ENCODE results near the gene BMPR1A.
"Not testable (repeated sequence)": the region's sequence is repeated elsewhere in the genome, so short reads cannot be mapped to it uniquely, and the experiment has no call there.

BMPR1A gene

DNA sequence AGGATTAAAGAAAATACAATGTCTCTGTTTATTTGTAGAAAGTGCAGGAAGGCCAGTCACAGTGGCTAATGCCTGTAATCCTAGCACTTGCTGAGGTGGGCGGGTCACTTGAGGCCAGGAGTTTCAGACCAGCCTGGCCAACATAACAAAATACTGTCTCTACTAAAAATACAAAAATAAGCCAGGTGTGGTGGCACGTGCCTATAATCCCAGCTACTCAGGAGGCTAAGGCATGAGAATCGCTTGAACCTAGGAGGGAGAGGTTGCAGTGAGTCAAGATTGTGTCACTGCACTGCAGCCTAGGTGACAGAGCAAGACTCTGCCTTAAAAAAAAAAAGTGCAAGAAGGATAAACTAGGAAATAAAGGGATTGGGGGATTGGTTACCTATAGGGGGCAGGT lies 222.0 kb downstream of the BMPR1A start:
- H3K4me1 ChIP-seq (ENCODE audit: control extremely low read depth in 1 of 4, control insufficient read depth in 4 of 4, insufficient read depth in 4 of 4, low read length in 3 of 4); H3K9me3 ChIP-seq (ENCODE audit: control extremely low read depth in 1 of 5, control insufficient read depth in 4 of 5, insufficient read depth in 2 of 5, low read depth in 1 of 5, low read length in 4 of 5); CTCF ChIA-PET; H3K27ac ChIP-seq (ENCODE audit: insufficient read depth in 1 of 2, low read depth in 1 of 2, low read length in 2 of 2, poor library complexity in 1 of 2, severe bottlenecking in 2 of 2); H3K27me3 ChIP-seq (replicated peaks in 2 of 5; ENCODE audit: control insufficient read depth in 4 of 5, insufficient read depth in 5 of 5, low read length in 4 of 5); H3K36me3 ChIP-seq (ENCODE audit: control insufficient read depth in 4 of 4, insufficient read depth in 4 of 4, low read length in 3 of 4); DNase-seq; H3K4me3 ChIP-seq (ENCODE audit: control insufficient read depth in 1 of 7, extremely low read depth in 1 of 7, insufficient read depth in 4 of 7, low read depth in 2 of 7, low read length in 6 of 7); POLR2A ChIA-PET: not testable (repeated sequence)
- WGBS (ENCODE audit: insufficient coverage): 100% methylated on average over 1 of the region's 3 CpGs

DNA sequence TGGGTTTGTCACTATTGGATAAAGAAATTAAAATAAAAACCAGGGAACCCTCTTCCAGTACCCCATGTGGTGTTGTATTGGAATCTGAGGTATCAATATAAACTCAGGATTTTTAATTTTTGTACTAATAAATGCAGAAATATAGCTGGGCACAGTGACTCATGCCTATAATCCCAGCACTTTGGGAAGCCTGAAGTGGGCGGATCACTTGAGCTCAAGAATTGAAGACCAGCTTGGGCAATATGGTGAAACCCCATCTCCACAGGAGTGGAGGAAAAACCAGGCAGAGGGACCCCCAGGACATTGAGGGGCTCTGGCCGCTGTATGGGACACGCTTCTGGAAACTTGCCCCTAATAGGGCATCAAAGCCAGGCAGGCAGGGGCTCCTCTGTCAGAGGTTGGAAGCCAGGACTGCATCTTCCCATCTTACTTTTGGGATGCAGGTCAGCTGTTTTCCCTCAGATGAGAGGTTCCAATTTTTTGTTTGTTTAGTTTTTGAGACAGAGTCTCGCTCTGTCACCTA lies 222.9 kb downstream of the BMPR1A start:
- H3K9me3 ChIP-seq (ENCODE audit: control extremely low read depth in 1 of 5, control insufficient read depth in 4 of 5, insufficient read depth in 2 of 5, low read depth in 1 of 5, low read length in 4 of 5): no peaks in the 10 kb centered on the region
- WGBS (ENCODE audit: insufficient coverage): 74% methylated on average over 4 of the region's 4 CpGs
- H3K27ac ChIP-seq (ENCODE audit: insufficient read depth in 1 of 2, low read depth in 1 of 2, low read length in 2 of 2, poor library complexity in 1 of 2, severe bottlenecking in 2 of 2): no peak overlapping the region
- H3K36me3 ChIP-seq (ENCODE audit: control insufficient read depth in 4 of 4, insufficient read depth in 4 of 4, low read length in 3 of 4): no peaks in the 10 kb centered on the region
- H3K4me1 ChIP-seq (ENCODE audit: control extremely low read depth in 1 of 4, control insufficient read depth in 4 of 4, insufficient read depth in 4 of 4, low read length in 3 of 4): no peaks in the 10 kb centered on the region
- ChIA-PET POLR2A (no interaction called here), CTCF (interaction anchor here (1.1 kb wide), 1 partner anchor 21 kb away, joined by 4 read pairs; the partner anchor contains the start of gene SNCG)
- no peak overlapping the region for H3K4me3 ChIP-seq (ENCODE audit: control insufficient read depth in 1 of 7, extremely low read depth in 1 of 7, insufficient read depth in 4 of 7, low read depth in 2 of 7, low read length in 6 of 7)
- peaks cover 0 to 2% (median 0%) of the 10 kb centered on the region in 5 experiments for H3K27me3 ChIP-seq (replicated peaks in 2 of 5; ENCODE audit: control insufficient read depth in 4 of 5, insufficient read depth in 5 of 5, low read length in 4 of 5)
- DNase-seq: no peak

DNA sequence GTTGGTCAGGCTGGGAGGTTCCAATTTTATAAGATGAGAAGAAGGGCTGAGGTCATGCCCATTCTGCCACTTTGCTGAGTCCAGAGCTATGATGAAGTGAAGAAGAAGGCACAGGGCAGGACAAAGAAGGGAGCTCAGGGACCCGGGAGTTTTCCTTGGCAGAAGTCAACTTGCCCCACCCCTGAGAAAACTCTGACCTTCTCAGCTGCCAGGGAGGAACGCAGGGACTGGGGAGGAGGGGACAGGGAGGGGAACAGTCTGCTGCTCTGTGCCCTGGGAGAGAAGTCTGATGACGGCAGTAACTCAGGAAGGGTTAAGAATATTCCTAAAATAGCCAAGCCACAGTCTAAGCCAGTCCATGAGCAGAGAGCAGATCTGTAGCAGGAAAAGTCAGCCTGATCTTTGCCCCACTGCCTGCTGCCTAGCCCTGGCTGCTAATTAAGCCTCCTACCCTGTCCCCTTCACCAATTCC lies 223.6 kb downstream of the BMPR1A start:
- Histone ChIP-seq H3K27me3 (replicated peaks in 2 of 5; ENCODE audit: control insufficient read depth in 4 of 5, insufficient read depth in 5 of 5, low read length in 4 of 5) (peaks cover 0 to 2% (median 0%) of the 10 kb centered on the region in 5 experiments), H3K36me3 (ENCODE audit: control insufficient read depth in 4 of 4, insufficient read depth in 4 of 4, low read length in 3 of 4) (no peaks in the 10 kb centered on the region), H3K27ac (ENCODE audit: insufficient read depth in 1 of 2, low read depth in 1 of 2, low read length in 2 of 2, poor library complexity in 1 of 2, severe bottlenecking in 2 of 2) (no peak overlapping the region), H3K4me3 (ENCODE audit: control insufficient read depth in 1 of 7, extremely low read depth in 1 of 7, insufficient read depth in 4 of 7, low read depth in 2 of 7, low read length in 6 of 7) (no peak overlapping the region), H3K4me1 (ENCODE audit: control extremely low read depth in 1 of 4, control insufficient read depth in 4 of 4, insufficient read depth in 4 of 4, low read length in 3 of 4) (no peaks in the 10 kb centered on the region), H3K9me3 (ENCODE audit: control extremely low read depth in 1 of 5, control insufficient read depth in 4 of 5, insufficient read depth in 2 of 5, low read depth in 1 of 5, low read length in 4 of 5) (no peaks in the 10 kb centered on the region)
- no peak for DNase-seq
- ChIA-PET POLR2A (no interaction called here), CTCF (interaction anchor here (1.1 kb wide), 1 partner anchor 22 kb away, joined by 4 read pairs; the partner anchor contains the start of gene SNCG)
- 66% methylated on average over 3 of the region's 3 CpGs for WGBS (ENCODE audit: insufficient coverage)

- H3K36me3 ChIP-seq (ENCODE audit: control insufficient read depth in 4 of 4, insufficient read depth in 4 of 4, low read length in 3 of 4); H3K4me1 ChIP-seq (ENCODE audit: control extremely low read depth in 1 of 4, control insufficient read depth in 4 of 4, insufficient read depth in 4 of 4, low read length in 3 of 4); H3K4me3 ChIP-seq (ENCODE audit: control insufficient read depth in 1 of 7, extremely low read depth in 1 of 7, insufficient read depth in 4 of 7, low read depth in 2 of 7, low read length in 6 of 7); DNase-seq; POLR2A ChIA-PET; H3K27ac ChIP-seq (ENCODE audit: insufficient read depth in 1 of 2, low read depth in 1 of 2, low read length in 2 of 2, poor library complexity in 1 of 2, severe bottlenecking in 2 of 2); H3K9me3 ChIP-seq (ENCODE audit: control extremely low read depth in 1 of 5, control insufficient read depth in 4 of 5, insufficient read depth in 2 of 5, low read depth in 1 of 5, low read length in 4 of 5); CTCF ChIA-PET; H3K27me3 ChIP-seq (replicated peaks in 2 of 5; ENCODE audit: control insufficient read depth in 4 of 5, insufficient read depth in 5 of 5, low read length in 4 of 5): not testable (repeated sequence)
- WGBS (ENCODE audit: insufficient coverage): 100% methylated on average over 1 of the region's 6 CpGs
Observed at GRCh38 chr10:86981020-86981419, 224.6 kb downstream of the BMPR1A start.

- no peaks in the 10 kb centered on the region for H3K9me3 ChIP-seq (ENCODE audit: control extremely low read depth in 1 of 5, control insufficient read depth in 4 of 5, insufficient read depth in 2 of 5, low read depth in 1 of 5, low read length in 4 of 5)
- DNase-seq: no peak
- ChIA-PET POLR2A (no interaction called here), CTCF (no interaction called here)
- H3K36me3 ChIP-seq (ENCODE audit: control insufficient read depth in 4 of 4, insufficient read depth in 4 of 4, low read length in 3 of 4): no peaks in the 10 kb centered on the region
- no peaks in the 10 kb centered on the region for H3K4me1 ChIP-seq (ENCODE audit: control extremely low read depth in 1 of 4, control insufficient read depth in 4 of 4, insufficient read depth in 4 of 4, low read length in 3 of 4)
- peaks cover 0 to 2% (median 0%) of the 10 kb centered on the region in 5 experiments for H3K27me3 ChIP-seq (replicated peaks in 2 of 5; ENCODE audit: control insufficient read depth in 4 of 5, insufficient read depth in 5 of 5, low read length in 4 of 5)
- H3K4me3 ChIP-seq (ENCODE audit: control insufficient read depth in 1 of 7, extremely low read depth in 1 of 7, insufficient read depth in 4 of 7, low read depth in 2 of 7, low read length in 6 of 7): no peak overlapping the region
- 100% methylated on average over 3 of the region's 5 CpGs for WGBS (ENCODE audit: insufficient coverage)
- H3K27ac ChIP-seq (ENCODE audit: insufficient read depth in 1 of 2, low read depth in 1 of 2, low read length in 2 of 2, poor library complexity in 1 of 2, severe bottlenecking in 2 of 2): no peak overlapping the region
Observed at GRCh38 chr10:86981716-86982115, 225.3 kb downstream of the BMPR1A start.

Measured in common myeloid progenitor, CD34-positive (primary cell).